ENCODE data around the gene RPS6KA1.

DNA sequence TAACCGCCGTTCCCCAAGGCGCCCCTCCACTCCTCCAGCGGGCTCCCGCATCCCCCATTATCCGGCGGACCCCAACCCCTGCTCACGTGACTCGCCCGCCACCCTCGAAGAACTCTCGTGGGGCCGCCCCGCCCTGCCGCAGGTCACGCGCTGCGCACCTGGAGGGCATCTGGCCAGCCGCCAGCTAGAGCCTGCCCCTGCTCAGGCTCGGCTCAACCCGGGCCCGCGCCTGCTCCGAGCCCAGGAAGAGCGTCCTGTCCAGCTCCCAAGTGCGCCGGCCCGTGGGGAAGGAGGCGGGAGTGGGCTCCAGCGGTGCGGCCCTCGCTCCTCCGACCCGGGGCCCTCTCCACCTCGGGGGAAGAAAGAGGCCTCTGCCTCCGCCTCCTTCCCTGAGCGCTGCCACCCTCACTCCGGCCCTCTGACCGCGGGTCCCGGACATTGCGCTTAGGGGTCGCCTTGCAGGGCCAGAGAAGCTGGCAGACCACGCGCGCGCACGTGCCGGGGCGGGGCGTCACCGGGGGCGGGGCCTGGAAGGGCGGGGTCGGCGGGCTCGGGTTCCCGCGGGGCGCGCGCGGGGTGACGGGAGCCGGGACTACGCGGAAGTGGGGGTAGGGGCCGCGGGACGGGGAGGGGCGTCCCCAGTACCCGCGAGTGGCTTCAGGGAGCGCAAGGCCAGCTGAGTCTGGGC is 28.9 kb upstream of the RPS6KA1 start:
- no peak for TF ChIP-seq EZH2 (IDR thresholded peaks at IDR 0.05; ENCODE audit: insufficient read depth, poor library complexity, severe bottlenecking)
- TF ChIP-seq EZH2phosphoT487 (IDR thresholded peaks at IDR 0.05; ENCODE audit: insufficient read depth, low read depth): no peak

Data from GM23248 (cell line).